H1 (cell line): ENCODE data around the gene DIPK1B. TPM values are rescaled to one million over a fixed set of nuclear protein-coding genes. Genes with fewer than 3 reads are reported as not detected.

Experiments used
- CTCF ChIA-PET: fragments of 300-600 bp; sonication (Branson Sonifier 250); formaldehyde crosslinking; loops from one replicate; lab custom pipeline; 2021; ENCODE audit not compliant: partially characterized antibody; lab: Charles Lee
- POLR2A ChIA-PET: fragments of 300-600 bp; sonication (Branson Sonifier 250); formaldehyde crosslinking; loops from one replicate; lab custom pipeline; 2021; ENCODE audit warnings: inconsistent platforms; ENCODE audit not compliant: partially characterized antibody; lab: Charles Lee
- DNase-seq, 2 experiments: peaks; one replicate each; pipeline versions ENCODE4 v3.0.0 to v3.0.0-alpha.2; 2010 to 2022; ENCODE audit warnings: low spot score in 2 of 2, low read depth in 1 of 2, mixed read lengths in 1 of 2
- FAIRE-seq: peaks from 2 replicates; lab custom pipeline; 2011; peaks lifted over from hg19 to GRCh38; lab: Jason Lieb, UNC
- H2AFZ ChIP-seq: 2 replicates; pipeline ENCODE4 v1.8.1; 2012; ENCODE audit warnings: low read length, inconsistent platforms
- H2AK5ac ChIP-seq: 2 replicates; pipeline ENCODE4 v1.6.1; 2013; ENCODE audit warnings: low read depth, low read length
- H2BK120ac ChIP-seq: replicated peaks from 2 replicates; pipeline ENCODE3; 2013; ENCODE audit warnings: low read depth, low read length, inconsistent platforms
- H2BK12ac ChIP-seq: 2 replicates; pipeline ENCODE4 v1.6.1; 2013; ENCODE audit warnings: low read depth, low read length
- H2BK15ac ChIP-seq: 2 replicates; pipeline ENCODE4 v1.6.1; 2013; ENCODE audit warnings: low read length
- H2BK20ac ChIP-seq: 2 replicates; pipeline ENCODE4 v1.6.1; 2013; ENCODE audit warnings: low read length
- H2BK5ac ChIP-seq: 2 replicates; pipeline ENCODE4 v1.6.1; 2013; ENCODE audit warnings: low read depth, low read length
- H3K14ac ChIP-seq: 2 replicates; pipeline ENCODE4 v1.6.1; 2013; ENCODE audit warnings: inconsistent platforms; ENCODE audit not compliant: insufficient read length
- H3K18ac ChIP-seq: 2 replicates; pipeline ENCODE4 v1.6.1; 2013; ENCODE audit warnings: low read length; ENCODE audit errors: extremely low read depth
- H3K23ac ChIP-seq: 2 replicates; pipeline ENCODE4 v1.6.1; 2013; ENCODE audit warnings: inconsistent platforms; ENCODE audit not compliant: insufficient read length
- H3K23me2 ChIP-seq: 2 replicates; pipeline ENCODE4 v1.6.1; 2013; ENCODE audit warnings: low read depth, low read length
- H3K27ac ChIP-seq: 2 replicates; pipeline ENCODE4 v1.6.1; 2011; ENCODE audit warnings: low read depth, low read length, inconsistent platforms
- H3K27me3 ChIP-seq, 4 experiments: replicated peaks in 1 of 4; 1 replicate in 1 of 4; 2 replicates in 3 of 4; pipeline versions ENCODE4 v1.6.1 to v1.8.1; 2011 to 2013; ENCODE audit warnings: low read length in 3 of 4, mild to moderate bottlenecking in 3 of 4, inconsistent platforms in 2 of 4, mixed read lengths in 2 of 4, moderate library complexity in 1 of 4; ENCODE audit not compliant: control insufficient read depth in 3 of 4, insufficient read depth in 3 of 4; ENCODE audit errors: extremely low read depth in 1 of 4
- H3K36me3 ChIP-seq, 4 experiments: 2 replicates each; pipeline versions ENCODE4 v1.6.1 to v1.8.1; 2011 to 2013; ENCODE audit warnings: mild to moderate bottlenecking in 4 of 4, low read length in 3 of 4, moderate library complexity in 2 of 4, control low read depth in 1 of 4, inconsistent platforms in 1 of 4; ENCODE audit not compliant: insufficient read depth in 4 of 4, control insufficient read depth in 2 of 4
- H3K4ac ChIP-seq: replicated peaks from 2 replicates; pipeline ENCODE3; 2013; ENCODE audit warnings: low read length, low read depth, mixed read lengths, inconsistent platforms; ENCODE audit not compliant: insufficient read length
- H3K4me1 ChIP-seq, 4 experiments: replicated peaks in 1 of 4; 1 replicate in 1 of 4; 2 replicates in 3 of 4; pipeline versions ENCODE4 v1.6.1 to v1.8.1; 2011 to 2013; ENCODE audit warnings: low read length in 3 of 4, inconsistent platforms in 2 of 4, mixed read lengths in 1 of 4; ENCODE audit not compliant: insufficient read depth in 4 of 4, control insufficient read depth in 3 of 4
- H3K4me2 ChIP-seq, 2 experiments: 2 replicates each; pipeline versions ENCODE4 v1.6.1 to v1.8.1; 2011 to 2013; ENCODE audit warnings: low read depth in 2 of 2, low read length in 2 of 2, control low read depth in 1 of 2, inconsistent platforms in 1 of 2, mild to moderate bottlenecking in 1 of 2; ENCODE audit not compliant: insufficient read depth in 1 of 2
- H3K4me3 ChIP-seq, 4 experiments: fragments of 200-600, 300-600 bp in 1 of 4; sonication (generic), shearing (Covaris generic), sonication (Bioruptor Twin) in 1 of 4; 2 replicates each; pipeline versions ENCODE4 v1.5.1 to v1.8.1; 2011 to 2016; ENCODE audit warnings: low read length in 4 of 4, low read depth in 3 of 4, control low read depth in 2 of 4, inconsistent platforms in 2 of 4, mild to moderate bottlenecking in 2 of 4, mixed read lengths in 1 of 4, moderate library complexity in 1 of 4; ENCODE audit not compliant: insufficient read depth in 2 of 4; ENCODE audit errors: extremely low read depth in 1 of 4
- H3K56ac ChIP-seq: replicated peaks from 2 replicates; pipeline ENCODE3; 2013; ENCODE audit warnings: low read depth, mild to moderate bottlenecking, mixed read lengths, low read length, inconsistent platforms; ENCODE audit not compliant: insufficient read length
- H3K79me1 ChIP-seq: 2 replicates; pipeline ENCODE4 v1.6.1; 2013; ENCODE audit warnings: low read depth, low read length, control low read depth
- H3K79me2 ChIP-seq, 2 experiments: 2 replicates each; pipeline versions ENCODE4 v1.6.1 to v1.8.1; 2012 to 2013; ENCODE audit warnings: low read length in 2 of 2, mild to moderate bottlenecking in 2 of 2, inconsistent platforms in 1 of 2; ENCODE audit not compliant: insufficient read depth in 2 of 2, control insufficient read depth in 1 of 2
- H3K9ac ChIP-seq, 4 experiments: replicated peaks in 1 of 4; 1 replicate in 1 of 4; 2 replicates in 3 of 4; pipeline versions ENCODE4 v1.6.1 to v1.8.1; 2011 to 2013; ENCODE audit warnings: low read depth in 3 of 4, low read length in 3 of 4, control low read depth in 2 of 4, mild to moderate bottlenecking in 2 of 4, moderate library complexity in 2 of 4, inconsistent platforms in 1 of 4; ENCODE audit errors: extremely low read depth in 1 of 4
- H3K9me3 ChIP-seq, 2 experiments: 2 replicates each; pipeline versions ENCODE4 v1.6.1 to v1.8.1; 2012 to 2013; ENCODE audit warnings: mild to moderate bottlenecking in 2 of 2, moderate library complexity in 2 of 2, control low read depth in 1 of 2, inconsistent platforms in 1 of 2, low read depth in 1 of 2, low read length in 1 of 2, mixed read lengths in 1 of 2; ENCODE audit not compliant: insufficient read depth in 2 of 2
- H4K20me1 ChIP-seq, 2 experiments: replicated peaks in 1 of 2; 2 replicates each; pipeline versions ENCODE3 to v1.8.1; 2011 to 2013; ENCODE audit warnings: inconsistent platforms in 2 of 2, low read length in 2 of 2, mild to moderate bottlenecking in 1 of 2; ENCODE audit not compliant: insufficient read depth in 2 of 2, control insufficient read depth in 1 of 2
- H4K5ac ChIP-seq: 2 replicates; pipeline ENCODE4 v1.6.1; 2013; ENCODE audit warnings: low read length, low read depth, mixed read lengths, inconsistent platforms; ENCODE audit not compliant: insufficient read length
- H4K8ac ChIP-seq: 2 replicates; pipeline ENCODE4 v1.8.0; 2013; ENCODE audit warnings: mild to moderate bottlenecking, moderate library complexity, low read length, inconsistent platforms; ENCODE audit not compliant: insufficient read depth; ENCODE audit errors: extremely low read depth
- H4K91ac ChIP-seq: replicated peaks from 2 replicates; pipeline ENCODE3; 2013; ENCODE audit warnings: low read length, mixed read lengths, inconsistent platforms; ENCODE audit not compliant: insufficient read length
- CTBP2 ChIP-seq: IDR thresholded peaks from 2 replicates; pipeline ENCODE4 v1.7.0; 2011; ENCODE audit warnings: borderline replicate concordance, mild to moderate bottlenecking, moderate library complexity, mixed read lengths, low read length; ENCODE audit not compliant: insufficient read depth, insufficient read length
- HDAC2 ChIP-seq, 2 experiments: fragments of 300-600 bp in 1 of 2; sonication (generic) in 1 of 2; IDR thresholded peaks; 2 replicates each; pipeline ENCODE4 v1.6.1; 2011 to 2012; ENCODE audit warnings: low read depth in 2 of 2, low read length in 2 of 2, mild to moderate bottlenecking in 2 of 2, moderate library complexity in 2 of 2, borderline replicate concordance in 1 of 2, inconsistent platforms in 1 of 2
- KDM5A ChIP-seq: fragments of 200-600 bp; IDR thresholded peaks from 2 replicates; pipeline ENCODE4 v1.7.1; 2012; ENCODE audit warnings: mild to moderate bottlenecking, low read length, inconsistent platforms, mixed read lengths
- RAD21 ChIP-seq, 2 experiments: IDR thresholded peaks in 1 of 2; conservative IDR thresholded peaks in 1 of 2; 2 replicates each; pipeline ENCODE4 v1.6.1; 2011; ENCODE audit warnings: low read depth in 2 of 2, low read length in 2 of 2, improper control_type of control experiment in 1 of 2, inconsistent platforms in 1 of 2, mild to moderate bottlenecking in 1 of 2, moderate library complexity in 1 of 2
- RNF2 ChIP-seq: fragments of 200-900, 300-1000 bp; sonication (generic); IDR thresholded peaks from 2 replicates; pipeline ENCODE4 v1.7.1; 2016; ENCODE audit warnings: borderline replicate concordance, low read depth, mild to moderate bottlenecking, antibody characterized with exemption, low read length; ENCODE audit not compliant: poor library complexity, severe bottlenecking; ENCODE audit errors: missing control alignments
- RXRA ChIP-seq: IDR thresholded peaks from 2 replicates; pipeline ENCODE4 v1.6.1; 2011; ENCODE audit warnings: low read depth, mild to moderate bottlenecking, low read length, moderate library complexity; ENCODE audit not compliant: insufficient read depth
- SP1 ChIP-seq: IDR thresholded peaks from 2 replicates; pipeline ENCODE4 v1.6.1; 2011; ENCODE audit warnings: low read depth, low read length
- SUZ12 ChIP-seq: fragments of 200-600 bp; sonication (generic); IDR thresholded peaks from 2 replicates; pipeline ENCODE4 v1.6.1; 2012; ENCODE audit warnings: mild to moderate bottlenecking, inconsistent platforms, low read length, moderate library complexity, mixed read lengths
- YY1 ChIP-seq: IDR thresholded peaks from 2 replicates; pipeline ENCODE4 v1.6.1; 2011; ENCODE audit warnings: low read depth, mild to moderate bottlenecking, low read length
- WGBS, 2 experiments: shearing (Covaris generic) in 1 of 2; methylation state at CpG; one replicate each; pipeline versions ENCODE4 v1.1.6 to v1.1.7; 2013 to 2015; ENCODE audit warnings: low lambda C conversion rate in 2 of 2, mixed read lengths in 2 of 2, inconsistent platforms in 1 of 2, low coverage in 1 of 2, missing lambda C conversion rate in 1 of 2; ENCODE audit not compliant: insufficient replicate concordance in 2 of 2, insufficient coverage in 1 of 2, insufficient read length in 1 of 2; ENCODE audit errors: extremely low coverage in 1 of 2, missing lambda C conversion rate in 1 of 2; 5-methylcytosine and 5-hydroxymethylcytosine counted together
- polyA plus RNA-seq, 7 experiments: library from polyadenylated mRNA; depleted of rRNA in 3 of 7; stranded (reverse) in 5 of 7; unstranded in 2 of 7; fragments of >200 nt in 5 of 7; fragments of 200-250 nt in 2 of 7; gene quantifications; 1 replicate in 5 of 7; 2 replicates in 1 of 7; 4 replicates in 1 of 7; pipeline versions ENCODE4 v1.2.1 to v1.2.3, GENCODE V29; 2011 to 2013; ENCODE audit warnings: missing spikeins in 2 of 7, mixed read lengths in 2 of 7
- total RNA-seq: library from RNA; stranded (reverse); fragmentation: NEBNext Ultra II Directional; extraction: Animal tissue kit (Norgen Biotek cat#: 25700); gene quantifications from 2 replicates; pipeline ENCODE4 v1.2.1, GENCODE V29; 2021
- TF ChIP-seq, protein P1 (sequence below): IDR thresholded peaks from 2 replicates; pipeline ENCODE4 v1.6.1; 2012; ENCODE audit warnings: low read length, inconsistent platforms

DIPK1B gene
- total and polyA plus RNA-seq, 2 of the 8 experiments (the other 6 are each of a cell fraction or from before 2014, with no cell fraction given) = 32.3 to 64.8 TPM

GRCh38 chr9:136681029-136681428 is 31.3 kb upstream of the DIPK1B start:
- H3K18ac ChIP-seq = no peak overlapping the region
- no peaks in the 10 kb centered on the region for H3K23me2 ChIP-seq
- no peak overlapping the region for H2BK15ac ChIP-seq
- ChIA-PET POLR2A (interaction anchor here (1.8 kb wide), 1 partner anchor 9 kb away, joined by 4 read pairs; no protein-coding TSS in a partner anchor), CTCF (interaction anchor here (1.4 to 12.8 kb wide), 6 partner anchors 7 to 52 kb away, joined by 3 to 125 read pairs (median 6); no protein-coding TSS in a partner anchor)
- H3K14ac ChIP-seq = no peak overlapping the region
- WGBS, 2 experiments = 97% methylated on average over 17 of the region's 17 CpGs; no CpG with 5 or more reads in 1 of the 2 experiments
- H4K20me1 ChIP-seq = peaks cover 2 to 10% of the 10 kb centered on the region in 2 experiments
- H3K4me2 ChIP-seq = no peak overlapping the region
- H3K23ac ChIP-seq = no peak overlapping the region
- DNase-seq (no peak), FAIRE-seq (no peak)
- H3K9me3 ChIP-seq = no peaks in the 10 kb centered on the region
- peaks cover 0 to 10% (median 5%) of the 10 kb centered on the region in 4 experiments; a peak in 4 of 7 replicates for H3K4me1 ChIP-seq
- H3K79me1 ChIP-seq = peaks cover 5% of the 10 kb centered on the region
- H3K4me3 ChIP-seq = no peak overlapping the region
- H2BK5ac ChIP-seq = no peak overlapping the region
- no peak overlapping the region for H3K4ac ChIP-seq
- H4K8ac ChIP-seq = no peak overlapping the region
- H2BK20ac ChIP-seq = no peak overlapping the region
- no peak overlapping the region for H4K91ac ChIP-seq
- H2BK120ac ChIP-seq = no peak overlapping the region
- no peak overlapping the region for H3K9ac ChIP-seq
- H2AK5ac ChIP-seq = no peak overlapping the region
- H3K56ac ChIP-seq = no peak overlapping the region
- no peaks in the 10 kb centered on the region for H3K79me2 ChIP-seq
- no peak overlapping the region for H3K27ac ChIP-seq
- no peak overlapping the region for H2AFZ ChIP-seq
- H4K5ac ChIP-seq = no peak overlapping the region
- no peak overlapping the region for H2BK12ac ChIP-seq
- H3K27me3 ChIP-seq = peaks cover 0 to 7% (median 3%) of the 10 kb centered on the region in 4 experiments; a peak in 2 of 7 replicates
- no peaks in the 10 kb centered on the region for H3K36me3 ChIP-seq
- TF ChIP-seq CTBP2 (no peak), SUZ12 (no peak), RAD21 (IDR thresholded peaks at IDR 0.05 in 1 of 2, conservative IDR thresholded peaks at IDR 0.05 in 1 of 2; ENCODE audit: low read depth in 2 of 2, low read length in 2 of 2) (no peak), KDM5A (no peak), HDAC2 (IDR thresholded peaks at IDR 0.05; ENCODE audit: borderline replicate concordance in 1 of 2, low read depth in 2 of 2, low read length in 2 of 2) (no peak), RNF2 (no peak), SP1 (no peak), YY1 (no peak), RXRA (no peak)
- TF ChIP-seq, protein P1, sequence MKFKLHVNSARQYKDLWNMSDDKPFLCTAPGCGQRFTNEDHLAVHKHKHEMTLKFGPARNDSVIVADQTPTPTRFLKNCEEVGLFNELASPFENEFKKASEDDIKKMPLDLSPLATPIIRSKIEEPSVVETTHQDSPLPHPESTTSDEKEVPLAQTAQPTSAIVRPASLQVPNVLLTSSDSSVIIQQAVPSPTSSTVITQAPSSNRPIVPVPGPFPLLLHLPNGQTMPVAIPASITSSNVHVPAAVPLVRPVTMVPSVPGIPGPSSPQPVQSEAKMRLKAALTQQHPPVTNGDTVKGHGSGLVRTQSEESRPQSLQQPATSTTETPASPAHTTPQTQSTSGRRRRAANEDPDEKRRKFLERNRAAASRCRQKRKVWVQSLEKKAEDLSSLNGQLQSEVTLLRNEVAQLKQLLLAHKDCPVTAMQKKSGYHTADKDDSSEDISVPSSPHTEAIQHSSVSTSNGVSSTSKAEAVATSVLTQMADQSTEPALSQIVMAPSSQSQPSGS = no peak
